Duodenal mucosa (tissue), 2 donors: ENCODE data around the gene PTH2R.

Source experiments
- H3K27ac ChIP-seq: one replicate; pipeline ENCODE4 v1.7.0; 2013; ENCODE audit warnings: low read depth, low read length
- H3K27me3 ChIP-seq, 2 donors: one replicate each; pipeline ENCODE4 v1.7.0; 2013; ENCODE audit warnings: low read length in 2 of 2, control low read depth in 1 of 2; ENCODE audit not compliant: insufficient read depth in 2 of 2, control insufficient read depth in 1 of 2
- H3K36me3 ChIP-seq, 2 donors: one replicate each; pipeline ENCODE4 v1.7.0; 2013; ENCODE audit warnings: low read length in 2 of 2, control low read depth in 1 of 2; ENCODE audit not compliant: insufficient read depth in 2 of 2, control insufficient read depth in 1 of 2
- H3K4me1 ChIP-seq, 2 donors: one replicate each; pipeline ENCODE4 v1.7.0; 2013; ENCODE audit warnings: low read length in 2 of 2, control low read depth in 1 of 2; ENCODE audit not compliant: insufficient read depth in 2 of 2, control insufficient read depth in 1 of 2
- H3K4me3 ChIP-seq, 2 donors: one replicate each; pipeline ENCODE4 v1.7.0; 2013; ENCODE audit warnings: low read length in 2 of 2, low read depth in 1 of 2
- H3K9ac ChIP-seq, 2 donors: one replicate each; pipeline ENCODE4 v1.7.0; 2013; ENCODE audit warnings: low read length in 2 of 2, low read depth in 1 of 2
- H3K9me3 ChIP-seq, 2 donors: one replicate each; pipeline ENCODE4 v1.7.0; 2013; ENCODE audit warnings: low read length in 2 of 2, control low read depth in 1 of 2; ENCODE audit not compliant: control insufficient read depth in 1 of 2

The PTH2R gene, protein sequence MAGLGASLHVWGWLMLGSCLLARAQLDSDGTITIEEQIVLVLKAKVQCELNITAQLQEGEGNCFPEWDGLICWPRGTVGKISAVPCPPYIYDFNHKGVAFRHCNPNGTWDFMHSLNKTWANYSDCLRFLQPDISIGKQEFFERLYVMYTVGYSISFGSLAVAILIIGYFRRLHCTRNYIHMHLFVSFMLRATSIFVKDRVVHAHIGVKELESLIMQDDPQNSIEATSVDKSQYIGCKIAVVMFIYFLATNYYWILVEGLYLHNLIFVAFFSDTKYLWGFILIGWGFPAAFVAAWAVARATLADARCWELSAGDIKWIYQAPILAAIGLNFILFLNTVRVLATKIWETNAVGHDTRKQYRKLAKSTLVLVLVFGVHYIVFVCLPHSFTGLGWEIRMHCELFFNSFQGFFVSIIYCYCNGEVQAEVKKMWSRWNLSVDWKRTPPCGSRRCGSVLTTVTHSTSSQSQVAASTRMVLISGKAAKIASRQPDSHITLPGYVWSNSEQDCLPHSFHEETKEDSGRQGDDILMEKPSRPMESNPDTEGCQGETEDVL

DNA sequence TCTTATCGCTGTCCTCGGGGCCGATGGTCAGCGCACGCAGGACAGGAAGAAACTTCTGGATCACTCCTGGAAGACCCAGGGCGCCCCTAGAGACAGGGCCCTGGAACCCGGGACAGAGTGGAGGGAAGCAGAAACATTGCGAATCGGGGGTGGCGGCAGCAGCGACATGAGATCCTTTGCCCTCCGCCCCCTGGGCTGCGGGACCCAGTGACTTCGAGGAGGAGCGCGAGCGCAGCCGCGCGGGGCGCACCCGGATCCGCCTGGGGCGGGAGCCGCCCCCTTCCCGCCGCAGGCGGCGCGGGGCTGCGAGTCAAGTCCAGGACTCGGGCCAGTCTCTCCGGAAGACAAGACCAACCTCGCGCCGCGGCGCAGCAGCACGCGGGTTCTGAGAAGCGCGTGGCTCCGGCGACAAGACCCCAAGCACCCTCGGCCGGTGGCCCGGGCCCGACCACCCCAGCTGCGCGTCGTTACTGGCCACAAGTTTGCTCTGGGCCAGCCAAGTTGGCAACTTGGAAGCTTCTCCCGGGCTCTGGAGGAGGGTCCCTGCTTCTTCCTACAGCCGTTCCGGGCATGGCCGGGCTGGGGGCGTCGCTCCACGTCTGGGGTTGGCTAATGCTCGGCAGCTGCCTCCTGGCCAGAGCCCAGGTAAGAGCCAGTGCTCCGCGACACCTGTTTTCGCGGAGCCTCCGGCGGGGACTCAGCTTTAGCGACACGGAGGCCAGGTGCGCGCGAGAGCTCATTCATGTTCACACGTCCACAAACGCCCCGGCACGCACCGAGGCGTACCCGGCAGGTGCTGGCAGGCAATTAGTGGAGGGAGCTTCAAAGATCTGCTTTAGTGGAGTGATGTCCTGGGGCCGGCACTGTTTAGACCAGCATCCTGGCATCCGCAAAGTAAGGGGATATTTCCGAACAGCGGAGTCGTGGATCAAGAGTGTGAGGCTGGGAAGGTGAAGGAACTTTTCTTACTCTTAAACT lies at the start of gene PTH2R:
TSS of gene PTH2R (plus strand) at position 319 of the 978 bp plus-strand sequence. CDS start at position 571, 252 bp downstream.
- no peak within 1 kb of the TSS for H3K4me3 ChIP-seq
- H3K9ac ChIP-seq: no peak within 1 kb of the TSS
- no peaks in the 10 kb centered on the region for H3K36me3 ChIP-seq
- no peaks in the 10 kb centered on the region for H3K9me3 ChIP-seq
- no peaks in the 10 kb centered on the region for H3K4me1 ChIP-seq
- no peak within 1 kb of the TSS for H3K27ac ChIP-seq
- H3K27me3 ChIP-seq: peaks cover 16 to 28% of the 10 kb centered on the region in 2 donors

DNA sequence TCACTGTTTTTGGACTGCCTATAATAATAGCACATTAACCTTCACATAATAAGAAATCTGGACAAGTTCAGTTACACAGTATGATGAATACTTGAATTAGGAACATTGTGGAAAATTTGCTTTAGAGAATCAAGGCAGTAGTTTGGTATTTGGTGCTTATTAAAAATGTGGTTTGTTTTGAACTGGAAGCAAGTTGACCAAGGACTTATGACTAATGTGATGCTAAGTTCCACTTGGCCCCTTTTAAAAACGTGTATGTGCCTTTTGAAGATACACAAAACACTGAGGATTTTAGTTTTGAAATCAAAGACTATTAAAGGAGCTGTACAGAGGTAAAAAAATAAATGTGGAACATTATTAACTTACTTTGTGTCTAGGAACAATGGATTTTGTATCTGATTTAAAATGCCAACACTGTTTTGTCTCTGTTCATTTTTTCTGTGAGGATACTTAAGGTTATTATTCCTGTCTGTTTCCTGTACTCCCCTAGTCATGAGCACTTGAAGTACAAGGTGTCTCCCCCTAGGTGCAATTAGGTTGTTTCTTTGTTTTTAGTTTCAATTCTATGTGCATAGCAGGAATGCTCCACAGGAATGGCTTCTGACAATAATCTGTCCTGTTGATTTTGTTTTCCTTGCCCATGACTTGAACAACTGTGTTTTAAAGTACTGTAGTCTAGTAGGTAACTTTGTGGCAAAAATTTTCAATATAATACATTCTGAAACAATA lies 49.6 kb upstream of the PTH2R start:
- H3K27ac ChIP-seq: no peak overlapping the region
- H3K36me3 ChIP-seq: peaks cover 6 to 25% of the 10 kb centered on the region in 2 donors
- no peaks in the 10 kb centered on the region for H3K9me3 ChIP-seq
- H3K9ac ChIP-seq: no peak overlapping the region
- peaks cover 0 to 9% of the 10 kb centered on the region in 2 donors for H3K4me1 ChIP-seq
- no peak overlapping the region for H3K4me3 ChIP-seq
- H3K27me3 ChIP-seq: no peaks in the 10 kb centered on the region

- Histone ChIP-seq H3K9me3 (no peaks in the 10 kb centered on the region), H3K4me1 (peaks cover 0 to 9% of the 10 kb centered on the region in 2 donors), H3K9ac (no peak overlapping the region), H3K36me3 (peaks cover 3 to 14% of the 10 kb centered on the region in 2 donors), H3K27ac (no peak overlapping the region), H3K4me3 (no peak overlapping the region), H3K27me3 (no peaks in the 10 kb centered on the region)
Measured at GRCh38 chr2:208358758-208359631, 47.6 kb upstream of the PTH2R start.

- peaks cover 3 to 9% of the 10 kb centered on the region in 2 donors for H3K36me3 ChIP-seq
- no peaks in the 10 kb centered on the region for H3K9me3 ChIP-seq
- H3K4me3 ChIP-seq: no peak overlapping the region
- H3K9ac ChIP-seq: no peak overlapping the region
- peaks cover 0 to 8% of the 10 kb centered on the region in 2 donors for H3K4me1 ChIP-seq
- H3K27me3 ChIP-seq: no peaks in the 10 kb centered on the region
- no peak overlapping the region for H3K27ac ChIP-seq
Measured at GRCh38 chr2:208359632-208359986, 47.0 kb upstream of the PTH2R start.

GRCh38 chr2:208360259-208361076 lies 46.1 kb upstream of the PTH2R start:
- Histone ChIP-seq H3K36me3 (peaks cover 0 to under 1% of the 10 kb centered on the region in 2 donors), H3K27ac (no peak overlapping the region), H3K27me3 (no peaks in the 10 kb centered on the region), H3K4me1 (no peaks in the 10 kb centered on the region), H3K4me3 (no peak overlapping the region), H3K9me3 (peaks cover 4 to 8% of the 10 kb centered on the region in 2 donors), H3K9ac (no peak overlapping the region)

DNA sequence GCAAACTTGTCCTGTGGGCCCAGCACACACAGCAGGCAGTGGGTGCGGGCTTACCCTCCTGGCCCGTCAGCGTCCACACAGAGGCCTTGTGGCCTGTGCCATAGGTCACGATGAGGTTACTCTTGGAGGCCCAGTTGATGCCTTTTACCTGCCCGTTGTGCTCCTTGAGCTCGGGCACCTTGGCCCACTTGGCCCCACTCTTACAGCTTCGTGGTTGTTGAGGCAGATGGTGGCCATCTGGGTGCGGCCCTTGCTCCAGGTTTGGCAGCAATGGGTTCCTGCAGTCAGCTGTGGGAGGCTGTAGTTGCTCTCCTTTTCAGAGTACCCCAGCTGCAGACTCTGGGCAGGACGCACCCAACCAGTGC lies 45.5 kb upstream of the PTH2R start:
- Histone ChIP-seq H3K27me3 (no peaks in the 10 kb centered on the region), H3K4me1 (no peaks in the 10 kb centered on the region), H3K27ac (no peak overlapping the region), H3K9me3 (peaks cover 4 to 8% of the 10 kb centered on the region in 2 donors), H3K4me3 (no peak overlapping the region), H3K9ac (no peak overlapping the region), H3K36me3 (no peaks in the 10 kb centered on the region)

- Histone ChIP-seq H3K9me3 (peaks cover 4 to 8% of the 10 kb centered on the region in 2 donors), H3K4me1 (no peaks in the 10 kb centered on the region), H3K9ac (no peak overlapping the region), H3K4me3 (no peak overlapping the region), H3K27me3 (no peaks in the 10 kb centered on the region), H3K27ac (no peak overlapping the region), H3K36me3 (no peaks in the 10 kb centered on the region)
Measured at GRCh38 chr2:208363485-208363884, 43.1 kb upstream of the PTH2R start.

- Histone ChIP-seq H3K27ac (no peak overlapping the region), H3K27me3 (no peaks in the 10 kb centered on the region), H3K4me1 (no peaks in the 10 kb centered on the region), H3K9me3 (peaks cover 4 to 8% of the 10 kb centered on the region in 2 donors), H3K9ac (no peak overlapping the region), H3K4me3 (no peak overlapping the region), H3K36me3 (no peaks in the 10 kb centered on the region)
Measured at GRCh38 chr2:208366215-208367127, 40.1 kb upstream of the PTH2R start.
